HAP-1 (cell line): ENCODE data around the gene GALNTL6.

Experiments
- DNase-seq, 2 experiments: peaks; one replicate each; pipeline ENCODE4 v3.0.0-alpha.2; 2016 to 2020; ENCODE audit warnings: low spot score in 2 of 2
- H3K27me3 ChIP-seq: fragments of 250-450 bp; sonication (Bioruptor Pico); 2 replicates; pipeline ENCODE4 v1.5.1; 2020; ENCODE audit warnings: low read depth, mild to moderate bottlenecking, moderate library complexity
- H3K36me3 ChIP-seq: fragments of 250-450 bp; sonication (Bioruptor Pico); replicated peaks from 2 replicates; pipeline ENCODE4 v1.5.1; 2020; ENCODE audit warnings: mild to moderate bottlenecking
- H3K4me1 ChIP-seq: fragments of 250-450 bp; sonication (Bioruptor Pico); 2 replicates; pipeline ENCODE4 v1.5.1; 2020; ENCODE audit warnings: mild to moderate bottlenecking
- H3K4me3 ChIP-seq: fragments of 250-450 bp; sonication (Bioruptor Pico); 2 replicates; pipeline ENCODE4 v1.5.1; 2020; ENCODE audit warnings: mild to moderate bottlenecking, moderate library complexity
- H3K9me3 ChIP-seq: fragments of 250-450 bp; sonication (Bioruptor Pico); 2 replicates; pipeline ENCODE4 v1.5.1; 2020; ENCODE audit warnings: mild to moderate bottlenecking, moderate library complexity
- in situ Hi-C: fragments of 300-500 bp; cut with MboI; formaldehyde crosslinking; loops from 3 replicates; pipeline ENCODE4 v1.14.3; 2020; ENCODE audit warnings: low sequenced_read_pairs, inconsistent platforms, mixed read lengths

The GALNTL6 gene

DNA sequence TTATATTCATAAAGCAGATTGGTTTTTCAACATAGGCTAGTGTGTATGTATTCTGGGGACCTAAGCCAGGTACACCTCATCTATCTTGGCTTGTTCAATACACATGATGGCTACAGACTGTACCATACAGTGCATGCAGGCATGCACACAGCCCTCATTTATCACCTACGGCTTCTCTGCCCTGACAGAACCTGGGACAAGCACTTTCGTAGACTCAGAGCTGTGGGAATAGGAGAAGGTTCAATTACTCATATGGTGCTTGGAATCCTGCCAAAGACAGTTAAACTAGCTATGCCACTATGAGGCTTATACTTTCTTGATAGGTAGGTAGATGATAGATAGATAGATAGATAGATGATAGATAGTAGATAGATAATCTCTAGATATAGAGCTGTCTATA, 457.2 kb downstream of the GALNTL6 start:
- in situ Hi-C loops: no loop called here
- Histone ChIP-seq H3K4me3 (no peak overlapping the region), H3K9me3 (no peaks in the 10 kb centered on the region), H3K4me1 (no peaks in the 10 kb centered on the region), H3K36me3 (no peaks in the 10 kb centered on the region), H3K27me3 (no peaks in the 10 kb centered on the region)
- DNase-seq: no peak

DNA sequence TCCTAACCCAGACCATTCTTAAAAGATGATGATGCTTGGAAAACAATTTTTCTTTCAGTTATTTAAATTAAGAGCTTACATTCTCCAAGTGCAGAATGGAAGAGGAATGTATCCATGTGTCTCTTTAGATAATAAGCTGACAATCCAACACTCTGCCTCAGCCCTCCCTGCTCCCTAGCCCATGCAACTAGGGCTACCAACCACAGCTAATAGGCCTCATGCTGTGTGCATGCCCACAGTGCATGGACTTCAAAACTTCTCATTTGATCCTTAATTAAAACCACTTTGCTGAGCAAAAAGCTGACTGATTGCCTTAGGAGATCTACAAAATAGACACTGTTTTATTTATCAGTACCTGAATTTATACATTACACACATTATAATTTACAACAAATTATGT, 473.9 kb downstream of the GALNTL6 start:
- Histone ChIP-seq H3K4me3 (no peak overlapping the region), H3K4me1 (no peaks in the 10 kb centered on the region; the same call in 1 of the 2 replicates), H3K27me3 (no peaks in the 10 kb centered on the region), H3K36me3 (no peaks in the 10 kb centered on the region), H3K9me3 (no peaks in the 10 kb centered on the region)
- DNase-seq: no peak
- in situ Hi-C loops: no loop called here

DNA sequence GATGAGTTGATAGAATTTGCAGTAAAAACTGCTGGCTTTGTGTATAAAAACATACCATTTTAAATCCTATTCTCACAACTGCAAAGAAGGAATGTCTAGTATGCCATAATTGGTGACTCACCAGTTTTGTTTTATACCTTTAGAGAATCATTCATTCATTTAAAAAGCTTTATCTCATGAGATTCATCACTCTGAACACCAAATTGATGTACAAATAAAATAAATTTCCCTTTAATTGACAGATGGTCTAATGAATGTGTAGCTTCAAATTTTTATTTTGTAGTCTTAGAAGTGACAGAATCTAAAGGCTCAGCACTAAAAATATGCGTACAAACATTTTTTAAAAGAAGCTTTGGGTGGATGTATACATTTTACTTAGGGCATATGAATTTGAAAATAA, 492.5 kb downstream of the GALNTL6 start:
- in situ Hi-C loops: no loop called here
- no peaks in the 10 kb centered on the region for H3K36me3 ChIP-seq
- H3K4me3 ChIP-seq: no peak overlapping the region
- no peaks in the 10 kb centered on the region for H3K27me3 ChIP-seq
- peaks cover 2% of the 10 kb centered on the region for H3K4me1 ChIP-seq
- no peak for DNase-seq
- no peaks in the 10 kb centered on the region for H3K9me3 ChIP-seq

DNA sequence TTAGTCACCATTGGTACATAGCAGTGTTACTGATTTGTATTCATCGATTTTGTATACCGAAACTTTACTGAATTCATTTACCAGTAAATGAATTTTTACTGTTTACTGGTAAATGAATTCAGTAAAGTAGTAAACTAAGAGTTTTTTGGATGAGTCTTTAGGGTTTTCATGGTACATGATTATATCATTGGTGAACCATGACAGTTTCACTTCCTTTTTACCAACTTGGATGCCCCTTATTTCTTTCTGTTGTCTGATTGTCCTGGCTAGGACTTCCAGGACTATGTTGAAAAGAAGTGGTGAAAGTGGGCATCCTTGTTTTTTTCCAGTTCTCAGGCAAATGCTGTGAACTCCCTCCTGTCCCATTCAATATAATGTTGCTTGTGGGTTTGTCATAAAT, 494.9 kb downstream of the GALNTL6 start:
- Histone ChIP-seq H3K27me3 (no peaks in the 10 kb centered on the region), H3K4me3 (no peak overlapping the region), H3K36me3 (no peaks in the 10 kb centered on the region), H3K4me1 (peaks cover 2% of the 10 kb centered on the region), H3K9me3 (no peaks in the 10 kb centered on the region)
- in situ Hi-C loops: no loop called here
- no peak for DNase-seq

DNA sequence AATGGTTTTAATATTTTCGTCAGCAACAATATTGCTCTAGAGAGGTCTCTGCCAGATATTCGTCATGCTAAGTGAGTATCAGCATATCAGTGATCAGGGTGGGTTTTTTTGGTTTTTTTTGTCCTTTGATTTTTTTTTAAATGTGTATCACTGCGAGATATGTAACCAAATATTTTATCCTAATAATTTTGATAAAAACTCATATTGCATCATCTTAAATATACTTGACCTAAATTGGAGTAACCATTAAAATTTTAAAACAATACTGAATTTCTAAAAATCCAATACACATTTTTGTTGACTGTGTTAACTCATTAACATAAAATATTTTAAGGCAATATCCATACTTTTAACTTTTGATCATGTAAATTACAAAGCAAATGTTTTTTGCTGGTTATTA, 498.5 kb downstream of the GALNTL6 start:
- in situ Hi-C loops: no loop called here
- Histone ChIP-seq H3K36me3 (no peaks in the 10 kb centered on the region), H3K4me1 (no peaks in the 10 kb centered on the region), H3K9me3 (no peaks in the 10 kb centered on the region), H3K4me3 (no peak overlapping the region), H3K27me3 (no peaks in the 10 kb centered on the region)
- no peak for DNase-seq

DNA sequence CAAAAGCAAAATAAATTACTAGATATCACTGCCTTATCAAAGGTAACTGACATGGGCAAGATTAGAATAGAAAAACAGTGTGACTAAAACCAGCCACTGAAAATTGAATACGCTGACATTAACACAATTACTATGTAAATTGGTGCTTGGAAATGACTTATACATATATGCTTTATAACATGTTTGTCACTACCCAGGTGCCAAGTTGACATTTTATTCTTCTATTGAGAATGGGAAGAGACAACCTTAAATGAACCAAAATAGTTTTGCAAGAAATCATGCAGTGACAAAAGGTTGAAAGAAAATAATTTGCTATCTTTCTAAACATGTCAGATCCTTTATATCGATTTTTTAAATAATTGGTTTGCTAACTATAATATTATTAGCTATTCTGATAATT, 510.1 kb downstream of the GALNTL6 start:
- Histone ChIP-seq H3K27me3 (no peaks in the 10 kb centered on the region), H3K4me1 (no peaks in the 10 kb centered on the region), H3K36me3 (no peaks in the 10 kb centered on the region), H3K4me3 (no peak overlapping the region), H3K9me3 (no peaks in the 10 kb centered on the region)
- no peak for DNase-seq
- in situ Hi-C loops: no loop called here

DNA sequence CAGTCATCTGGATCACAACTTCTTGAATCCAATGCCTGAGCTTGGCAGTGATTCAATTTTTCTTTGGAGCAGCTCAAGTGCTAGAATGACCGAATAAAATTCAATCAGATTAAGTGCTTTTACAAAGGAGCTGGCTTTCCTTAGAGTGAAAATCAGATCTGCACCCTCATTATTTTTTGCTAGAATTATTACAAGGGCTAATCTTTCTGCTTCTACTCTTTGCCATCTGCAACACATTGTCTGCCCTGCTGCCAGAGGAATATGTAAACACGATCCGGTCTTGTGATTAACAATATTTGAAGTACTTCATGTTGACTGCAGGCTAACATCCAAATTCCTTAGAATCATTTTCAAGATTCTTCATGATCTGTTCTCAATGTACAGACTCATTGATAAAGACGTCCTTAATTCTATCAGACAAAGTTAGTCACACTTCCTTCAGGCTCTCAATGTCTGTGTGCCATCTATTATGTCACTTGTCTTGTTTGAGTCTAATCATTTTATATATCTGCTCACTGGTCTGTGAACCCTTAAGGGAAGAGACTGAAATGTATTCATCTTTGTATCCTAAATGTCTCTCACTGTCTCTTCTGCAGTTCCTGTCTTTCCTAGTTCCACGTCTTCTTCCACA, 531.2 kb downstream of the GALNTL6 start:
- no peak for DNase-seq
- in situ Hi-C loops: no loop called here

DNA sequence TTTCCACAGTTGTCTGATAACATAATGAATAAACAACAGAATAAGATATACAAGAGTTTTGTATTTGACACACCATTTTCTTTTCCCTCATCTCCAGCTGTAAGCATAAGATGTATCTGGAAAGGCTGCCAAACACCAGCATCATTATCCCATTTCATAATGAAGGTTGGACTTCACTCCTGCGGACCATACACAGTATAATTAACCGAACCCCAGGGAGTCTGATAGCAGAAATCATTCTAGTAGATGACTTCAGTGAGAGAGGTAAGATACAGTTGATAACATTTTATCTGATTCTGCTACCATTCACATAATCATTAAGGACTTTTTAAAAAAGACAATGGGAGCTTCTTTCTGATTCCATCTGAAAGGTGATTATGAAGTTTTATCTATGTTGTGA, 535.2 kb downstream of the GALNTL6 start:
- no peak overlapping the region for H3K4me3 ChIP-seq
- in situ Hi-C loops: no loop called here
- H3K36me3 ChIP-seq: no peaks in the 10 kb centered on the region
- no peaks in the 10 kb centered on the region for H3K27me3 ChIP-seq
- no peaks in the 10 kb centered on the region for H3K9me3 ChIP-seq
- no peaks in the 10 kb centered on the region; the same call in 1 of the 2 replicates for H3K4me1 ChIP-seq
- no peak for DNase-seq

More for the DNA sequence above, 531.2 kb downstream of the GALNTL6 start:
- no peaks in the 10 kb centered on the region for H3K36me3 ChIP-seq
- H3K9me3 ChIP-seq: no peaks in the 10 kb centered on the region
- H3K27me3 ChIP-seq: no peaks in the 10 kb centered on the region
- H3K4me1 ChIP-seq: no peaks in the 10 kb centered on the region; the same call in 1 of the 2 replicates
- no peak overlapping the region for H3K4me3 ChIP-seq

DNA sequence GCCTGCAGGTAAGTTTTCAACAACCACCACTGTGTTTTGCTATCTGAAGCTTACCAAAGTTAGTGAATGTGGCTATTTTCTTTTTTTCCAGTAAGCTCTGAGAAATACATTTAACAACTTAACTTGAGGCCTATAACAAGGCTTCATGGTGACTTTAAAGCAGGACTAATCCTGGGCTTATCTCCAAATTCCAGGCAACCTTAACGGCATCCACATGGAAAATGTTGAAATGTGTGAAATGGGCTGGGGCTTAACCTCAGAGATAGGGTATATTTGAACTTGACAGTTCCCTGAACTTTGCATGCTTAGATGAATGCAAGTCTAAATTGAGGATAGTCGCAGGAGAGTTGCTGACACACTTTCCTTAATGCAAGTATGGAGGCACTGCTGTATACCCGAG, 539.2 kb downstream of the GALNTL6 start:
- Histone ChIP-seq H3K27me3 (no peaks in the 10 kb centered on the region), H3K9me3 (no peaks in the 10 kb centered on the region), H3K4me3 (no peak overlapping the region), H3K36me3 (no peaks in the 10 kb centered on the region), H3K4me1 (no peaks in the 10 kb centered on the region; the same call in 1 of the 2 replicates)
- in situ Hi-C loops: no loop called here
- no peak for DNase-seq

DNA sequence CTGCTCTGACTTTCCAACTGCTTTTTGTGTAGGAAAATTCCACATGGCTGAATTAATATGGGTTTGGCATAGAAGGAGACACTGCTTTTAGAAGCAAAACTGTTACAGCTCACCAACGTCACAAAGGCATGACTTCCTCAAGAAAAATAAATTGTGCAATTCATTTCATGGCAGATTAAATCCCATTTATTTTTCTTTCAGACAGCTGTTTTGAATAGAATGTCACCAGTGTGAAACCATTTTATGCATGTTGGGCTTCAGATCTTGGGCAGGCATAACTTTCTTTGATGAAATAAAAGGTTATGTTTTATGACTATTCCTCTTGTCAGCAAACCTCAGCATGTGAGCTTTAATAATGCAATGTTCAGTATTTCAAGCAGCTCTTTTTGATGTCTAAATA, 542.8 kb downstream of the GALNTL6 start:
- H3K4me1 ChIP-seq: no peaks in the 10 kb centered on the region
- H3K4me3 ChIP-seq: no peak overlapping the region
- no peaks in the 10 kb centered on the region for H3K9me3 ChIP-seq
- H3K36me3 ChIP-seq: no peaks in the 10 kb centered on the region
- in situ Hi-C loops: no loop called here
- no peak for DNase-seq
- no peaks in the 10 kb centered on the region for H3K27me3 ChIP-seq

DNA sequence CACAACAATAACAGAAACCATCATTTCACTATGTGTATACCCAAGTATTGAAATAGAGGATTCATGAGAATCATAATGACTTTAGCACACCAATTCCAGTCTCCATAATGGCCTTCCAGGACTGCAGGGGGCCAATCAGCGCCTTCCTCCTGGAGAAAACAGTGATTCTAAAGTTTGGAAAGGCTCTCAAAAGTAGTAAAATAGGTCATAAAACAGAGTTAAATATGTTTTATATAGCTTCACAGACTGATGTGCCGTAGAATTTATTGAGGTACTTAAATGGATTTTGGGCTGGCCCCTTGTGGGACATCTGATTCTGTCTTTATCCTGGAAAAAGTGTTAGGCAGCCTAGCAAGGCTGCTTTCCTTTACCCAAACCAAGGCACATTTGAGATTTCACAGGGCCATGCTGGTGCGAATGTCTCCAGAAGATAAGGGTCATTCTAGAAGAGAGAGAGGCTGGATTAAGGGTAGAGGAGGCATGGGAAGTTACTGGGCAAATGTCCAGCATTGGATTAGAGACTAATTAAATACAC, 543.9 kb downstream of the GALNTL6 start:
- in situ Hi-C loops: no loop called here
- Histone ChIP-seq H3K27me3 (no peaks in the 10 kb centered on the region), H3K4me1 (no peaks in the 10 kb centered on the region), H3K4me3 (no peak overlapping the region), H3K9me3 (no peaks in the 10 kb centered on the region), H3K36me3 (no peaks in the 10 kb centered on the region)
- no peak for DNase-seq

DNA sequence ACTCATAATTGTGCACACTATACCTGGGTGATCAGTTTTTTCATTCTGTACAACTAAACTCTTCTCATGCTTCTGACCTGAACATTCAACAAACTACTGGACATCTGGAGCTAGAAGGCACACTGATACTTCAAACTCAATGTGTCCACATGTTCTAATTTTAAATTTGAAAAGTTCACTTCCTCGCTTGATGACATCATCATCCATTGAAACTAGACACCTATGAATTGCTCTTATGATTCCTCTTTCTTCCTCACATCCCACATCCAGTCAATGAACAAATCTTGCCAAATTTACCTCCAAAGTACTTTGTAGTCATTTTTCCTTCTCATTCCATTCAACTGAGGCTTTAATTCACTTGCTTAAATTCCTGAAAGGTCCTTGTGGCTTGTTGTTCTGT, 549.4 kb downstream of the GALNTL6 start:
- Histone ChIP-seq H3K4me3 (no peak overlapping the region), H3K4me1 (no peaks in the 10 kb centered on the region), H3K9me3 (no peaks in the 10 kb centered on the region), H3K36me3 (no peaks in the 10 kb centered on the region), H3K27me3 (no peaks in the 10 kb centered on the region)
- no peak for DNase-seq
- in situ Hi-C loops: no loop called here

DNA sequence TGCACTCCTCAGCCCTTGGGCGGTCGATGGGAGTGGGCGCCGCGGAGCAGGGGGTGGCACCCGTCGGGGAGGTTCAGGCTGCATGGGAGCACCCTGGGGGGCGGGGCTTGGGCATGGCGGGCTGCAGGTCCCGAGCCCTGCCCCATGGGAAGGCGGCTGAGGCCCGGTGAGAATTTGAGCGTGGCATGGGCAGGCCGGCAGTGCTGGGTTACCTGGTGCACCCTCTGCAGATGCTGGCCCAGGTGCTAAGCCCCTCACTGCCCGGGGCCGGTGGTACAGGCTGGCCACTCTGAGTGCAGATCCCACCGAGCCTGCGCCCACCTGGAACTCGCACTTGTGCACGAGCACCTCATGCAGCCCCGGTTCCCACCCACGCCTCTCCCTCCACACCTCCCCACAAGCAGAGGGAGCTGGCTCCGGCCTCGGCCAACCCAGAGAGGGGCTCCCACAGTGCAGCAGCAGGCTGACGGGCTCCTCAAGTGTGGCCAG, 556.3 kb downstream of the GALNTL6 start:
- in situ Hi-C loops: no loop called here
- Histone ChIP-seq H3K9me3 (no peaks in the 10 kb centered on the region), H3K4me1 (no peaks in the 10 kb centered on the region), H3K36me3 (no peaks in the 10 kb centered on the region), H3K4me3 (no peak overlapping the region), H3K27me3 (no peaks in the 10 kb centered on the region)
- DNase-seq: no peak

DNA sequence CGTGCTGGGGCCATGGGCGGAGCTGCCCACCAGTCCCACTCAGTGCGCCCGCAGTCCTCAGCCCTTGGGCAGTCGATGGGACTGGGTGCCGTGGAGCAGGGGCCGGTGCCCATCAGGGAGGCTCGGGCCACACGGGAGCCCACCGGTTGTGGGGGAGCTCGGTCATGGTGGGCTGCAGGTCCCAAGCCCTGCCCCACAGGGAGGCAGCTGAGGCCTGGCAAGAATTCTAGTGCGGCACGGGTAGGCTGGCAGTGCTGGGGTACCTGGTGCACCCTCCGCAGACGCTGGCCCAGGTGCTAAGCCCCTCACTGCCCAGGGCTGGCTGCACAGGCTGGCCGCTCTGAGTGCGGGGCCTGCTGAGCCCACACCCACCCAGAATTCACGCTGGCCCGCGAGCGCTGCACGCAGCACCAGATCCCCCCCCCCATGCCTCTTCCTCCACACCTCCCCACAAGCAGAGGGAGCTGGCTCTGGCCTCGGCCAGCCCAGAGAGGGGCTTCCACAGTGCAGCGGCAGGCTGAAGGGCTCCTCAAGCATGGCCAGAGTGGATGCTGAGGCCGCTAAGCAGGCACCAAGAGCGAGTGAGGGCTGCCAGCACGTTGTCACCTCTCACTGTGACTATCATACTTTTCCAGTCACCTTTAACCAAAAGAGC, 564.4 kb downstream of the GALNTL6 start:
- in situ Hi-C loops: no loop called here
- Histone ChIP-seq H3K27me3 (no peaks in the 10 kb centered on the region), H3K9me3 (no peaks in the 10 kb centered on the region), H3K4me1 (no peaks in the 10 kb centered on the region), H3K4me3 (no peak overlapping the region), H3K36me3 (no peaks in the 10 kb centered on the region)
- no peak for DNase-seq
